SJCRH30 (cell line): ENCODE measurements around the gene DQX1. TPM values are rescaled to one million over a fixed set of nuclear protein-coding genes. Genes with fewer than 3 reads are reported as not detected.

Source experiments
- DNase-seq, 2 experiments: peaks; one replicate each; pipeline ENCODE4 v3.0.0-alpha.2; 2015 to 2020
- H3K27ac ChIP-seq: fragments of 250-450 bp; sonication (Bioruptor Pico); 2 replicates; pipeline ENCODE4 v1.5.1; 2020; ENCODE audit warnings: mild to moderate bottlenecking, moderate library complexity
- H3K27me3 ChIP-seq: fragments of 250-450 bp; sonication (Bioruptor Pico); 2 replicates; pipeline ENCODE4 v1.5.1; 2020; ENCODE audit warnings: mild to moderate bottlenecking, moderate library complexity
- H3K36me3 ChIP-seq: fragments of 250-450 bp; sonication (Bioruptor Pico); 2 replicates; pipeline ENCODE4 v1.5.1; 2020; ENCODE audit warnings: mild to moderate bottlenecking, moderate library complexity
- H3K4me1 ChIP-seq: fragments of 250-450 bp; sonication (Bioruptor Pico); 2 replicates; pipeline ENCODE4 v1.5.1; 2020; ENCODE audit warnings: mild to moderate bottlenecking, moderate library complexity
- H3K4me3 ChIP-seq: fragments of 250-450 bp; sonication (Bioruptor Pico); 2 replicates; pipeline ENCODE4 v1.5.1; 2020; ENCODE audit warnings: mild to moderate bottlenecking, moderate library complexity
- H3K9me3 ChIP-seq: fragments of 250-450 bp; sonication (Bioruptor Pico); replicated peaks from 2 replicates; pipeline ENCODE4 v1.5.1; 2020; ENCODE audit warnings: mild to moderate bottlenecking, moderate library complexity
- total RNA-seq: library from RNA; depleted of rRNA; stranded (reverse); fragments of >200 nt; shearing (Covaris generic); gene quantifications from 2 replicates; pipeline ENCODE4 v1.2.3, GENCODE V29; 2014

DQX1 gene
- total RNA-seq, 1 experiment from 2014 or later, result 0.30 TPM

DNA sequence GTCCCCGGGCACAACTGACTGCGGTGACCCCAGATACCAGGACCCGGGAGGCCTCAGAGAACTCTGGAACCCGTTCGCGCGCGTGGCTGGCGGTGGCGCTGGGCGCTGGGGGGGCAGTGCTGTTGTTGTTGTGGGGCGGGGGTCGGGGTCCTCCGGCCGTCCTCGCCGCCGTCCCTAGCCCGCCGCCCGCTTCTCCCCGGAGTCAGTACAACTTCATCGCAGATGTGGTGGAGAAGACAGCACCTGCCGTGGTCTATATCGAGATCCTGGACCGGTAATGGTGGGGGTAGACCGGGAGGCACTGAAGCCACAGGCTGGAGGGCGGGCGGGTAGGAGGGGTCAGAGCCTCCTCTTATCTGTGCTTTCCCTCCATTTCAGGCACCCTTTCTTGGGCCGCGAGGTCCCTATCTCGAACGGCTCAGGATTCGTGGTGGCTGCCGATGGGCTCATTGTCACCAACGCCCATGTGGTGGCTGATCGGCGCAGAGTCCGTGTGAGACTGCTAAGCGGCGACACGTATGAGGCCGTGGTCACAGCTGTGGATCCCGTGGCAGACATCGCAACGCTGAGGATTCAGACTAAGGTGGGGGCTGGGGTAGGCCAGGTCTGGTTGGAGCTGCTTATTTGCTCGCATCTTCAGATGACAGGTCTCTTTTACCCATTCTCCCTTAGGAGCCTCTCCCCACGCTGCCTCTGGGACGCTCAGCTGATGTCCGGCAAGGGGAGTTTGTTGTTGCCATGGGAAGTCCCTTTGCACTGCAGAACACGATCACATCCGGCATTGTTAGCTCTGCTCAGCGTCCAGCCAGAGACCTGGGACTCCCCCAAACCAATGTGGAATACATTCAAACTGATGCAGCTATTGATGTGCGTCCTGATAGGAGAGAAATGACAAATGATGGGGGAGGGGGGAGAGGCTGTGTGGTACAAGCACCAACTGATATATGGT, 4.5 kb upstream of the DQX1 start:
- peak overlapping the region; percentile 79 for H3K27ac ChIP-seq
- no peaks in the 10 kb centered on the region for H3K9me3 ChIP-seq
- H3K4me3 ChIP-seq, result peak overlapping the region; percentile 80
- DNase-seq, result peak; percentile 54 to 61
- peaks cover 40% of the 10 kb centered on the region for H3K36me3 ChIP-seq
- H3K27me3 ChIP-seq, result no peaks in the 10 kb centered on the region
- peaks cover 7% of the 10 kb centered on the region for H3K4me1 ChIP-seq

- peak within 1 kb of the TSS; percentile 79 for H3K27ac ChIP-seq
- no peaks in the 10 kb centered on the region for H3K9me3 ChIP-seq
- no peaks in the 10 kb centered on the region for H3K27me3 ChIP-seq
- peaks cover 40% of the 10 kb centered on the region for H3K36me3 ChIP-seq
- H3K4me1 ChIP-seq, result peaks cover 7% of the 10 kb centered on the region
- peak within 1 kb of the TSS; percentile 80 for H3K4me3 ChIP-seq
- DNase-seq, result peak; percentile 99
Measured at GRCh38 chr2:74529357-74530238, 3.6 kb upstream of the DQX1 start, which contains the start of the genes AUP1 and HTRA2. AUP1 (minus strand) TSS chr2:74529706; CDS start chr2:74529629, 77 bp downstream. HTRA2 (plus strand) TSS chr2:74529933; CDS start chr2:74530007, 74 bp downstream.

DNA sequence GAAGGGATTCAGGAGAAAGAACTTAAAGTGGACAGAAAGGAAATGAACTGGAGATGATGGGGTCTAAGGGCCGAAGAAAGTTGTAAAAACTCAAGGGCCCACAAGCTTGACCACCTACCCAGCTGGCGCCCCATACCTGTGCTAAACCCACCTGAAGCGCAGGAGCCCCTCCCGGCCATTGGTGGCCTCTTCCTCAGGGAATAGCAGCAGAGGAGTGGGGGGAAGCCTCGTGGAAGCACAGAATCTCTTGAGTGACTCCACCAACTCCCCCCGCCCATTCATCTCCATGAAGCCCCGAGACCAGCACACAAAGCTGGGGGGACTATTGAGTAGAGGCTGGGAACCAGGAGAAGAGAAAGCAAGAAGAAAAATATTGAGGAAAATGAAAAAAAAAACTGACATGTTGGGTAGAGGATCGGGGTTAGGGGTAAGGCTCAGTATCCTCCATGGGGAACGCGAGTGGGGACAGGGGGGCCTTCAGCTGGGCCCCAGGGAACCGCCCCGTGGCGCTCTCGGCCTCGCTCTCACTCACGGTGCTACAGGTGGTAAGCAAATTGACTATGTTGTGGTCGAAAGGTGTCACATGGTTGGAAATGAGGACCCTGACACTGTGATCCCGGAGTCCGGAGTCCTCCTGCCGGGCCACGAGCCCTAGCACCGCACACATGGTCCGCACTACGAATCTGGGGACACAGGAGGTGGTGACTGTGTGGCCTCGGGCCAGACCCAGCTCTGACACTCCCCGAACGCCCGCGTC, 2.7 kb upstream of the DQX1 start:
- Histone ChIP-seq H3K4me3 (peak overlapping the region; percentile 80), H3K27me3 (no peaks in the 10 kb centered on the region)
- DNase-seq, result no peak

GRCh38 chr2:74527741-74528140, 1.7 kb upstream of the DQX1 start:
- Histone ChIP-seq H3K27me3 (no peaks in the 10 kb centered on the region), H3K4me3 (no peak overlapping the region), H3K36me3 (peaks cover 36% of the 10 kb centered on the region), H3K9me3 (no peaks in the 10 kb centered on the region), H3K27ac (no peak overlapping the region), H3K4me1 (peaks cover 7% of the 10 kb centered on the region)
- no peak for DNase-seq

More for the DNA sequence above, 2.7 kb upstream of the DQX1 start:
- Histone ChIP-seq H3K9me3 (no peaks in the 10 kb centered on the region), H3K27ac (peak overlapping the region; percentile 79), H3K36me3 (peaks cover 40% of the 10 kb centered on the region), H3K4me1 (peaks cover 7% of the 10 kb centered on the region)

- H3K9me3 ChIP-seq, result no peaks in the 10 kb centered on the region
Measured at GRCh38 chr2:74526649-74527230, 709 bp upstream of the DQX1 start.

GRCh38 chr2:74524955-74525716, 895 bp downstream of the DQX1 start:
- peaks cover 7% of the 10 kb centered on the region for H3K4me1 ChIP-seq
- H3K27ac ChIP-seq, result no peak overlapping the region
- no peaks in the 10 kb centered on the region for H3K9me3 ChIP-seq
- peaks cover 30% of the 10 kb centered on the region for H3K36me3 ChIP-seq
- no peaks in the 10 kb centered on the region for H3K27me3 ChIP-seq
- H3K4me3 ChIP-seq, result no peak overlapping the region
- no peak for DNase-seq

More at GRCh38 chr2:74526649-74527230, 709 bp upstream of the DQX1 start:
- Histone ChIP-seq H3K36me3 (peaks cover 34% of the 10 kb centered on the region), H3K27ac (no peak overlapping the region), H3K4me3 (no peak overlapping the region), H3K27me3 (no peaks in the 10 kb centered on the region), H3K4me1 (peaks cover 7% of the 10 kb centered on the region)
- DNase-seq, result no peak

GRCh38 chr2:74524005-74524404, 2.0 kb downstream of the DQX1 start:
- no peak overlapping the region for H3K27ac ChIP-seq
- H3K9me3 ChIP-seq, result no peaks in the 10 kb centered on the region
- DNase-seq, result no peak
- H3K27me3 ChIP-seq, result no peaks in the 10 kb centered on the region
- H3K36me3 ChIP-seq, result peaks cover 30% of the 10 kb centered on the region
- H3K4me1 ChIP-seq, result peaks cover 7% of the 10 kb centered on the region
- H3K4me3 ChIP-seq, result no peak overlapping the region

DNA sequence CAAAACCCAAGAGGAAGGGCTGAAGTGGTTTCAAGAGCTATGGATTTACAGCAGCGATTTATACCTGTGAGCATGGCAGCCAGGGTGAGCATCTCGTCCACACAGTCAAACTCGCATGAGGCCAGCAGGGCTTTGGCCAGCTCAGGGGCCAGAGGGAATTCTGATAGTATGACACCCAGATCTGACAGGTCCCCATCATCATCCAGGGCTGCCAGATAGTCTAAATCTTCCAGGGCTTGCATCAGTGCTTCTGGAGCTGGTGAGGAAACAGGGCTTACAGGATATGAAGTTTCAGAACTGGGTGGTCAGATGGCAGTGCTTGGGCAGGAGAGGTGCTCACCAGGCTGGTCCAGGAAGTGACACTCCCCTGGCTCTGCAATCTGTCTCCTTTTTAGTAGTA, 3.5 kb downstream of the DQX1 start:
- DNase-seq, result no peak
- no peaks in the 10 kb centered on the region for H3K27me3 ChIP-seq
- H3K4me3 ChIP-seq, result no peak overlapping the region
- H3K9me3 ChIP-seq, result no peaks in the 10 kb centered on the region
- no peak overlapping the region for H3K27ac ChIP-seq
- no peaks in the 10 kb centered on the region for H3K4me1 ChIP-seq
- peaks cover 19% of the 10 kb centered on the region for H3K36me3 ChIP-seq

DNA sequence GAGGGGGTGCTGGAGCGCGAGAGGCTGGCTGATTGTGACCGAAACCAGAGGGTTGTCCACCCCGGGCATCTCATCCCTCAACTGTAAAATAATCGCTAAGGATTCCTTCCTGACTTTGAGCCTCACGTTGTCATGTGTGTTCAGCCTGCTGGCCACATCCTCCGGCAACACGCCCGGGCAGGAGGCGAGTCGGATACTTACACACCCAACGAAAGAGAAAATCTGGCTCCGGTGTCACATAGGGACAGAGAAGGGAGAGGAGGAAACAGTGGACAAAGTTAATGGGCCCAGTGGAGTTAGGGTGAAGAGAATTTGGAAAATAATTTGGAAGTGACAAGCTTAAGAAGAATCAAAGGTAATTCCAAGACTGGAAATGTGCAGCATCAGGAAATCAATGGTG, 9.4 kb downstream of the DQX1 start:
- Histone ChIP-seq H3K9me3 (no peaks in the 10 kb centered on the region), H3K4me3 (no peak overlapping the region), H3K27me3 (no peaks in the 10 kb centered on the region), H3K27ac (no peak overlapping the region), H3K4me1 (no peaks in the 10 kb centered on the region), H3K36me3 (no peaks in the 10 kb centered on the region)
- no peak for DNase-seq

GRCh38 chr2:74515981-74516633, 9.9 kb downstream of the DQX1 start:
- no peak for DNase-seq
- H3K9me3 ChIP-seq, result no peaks in the 10 kb centered on the region
- H3K4me1 ChIP-seq, result no peaks in the 10 kb centered on the region
- no peaks in the 10 kb centered on the region for H3K27me3 ChIP-seq
- no peak overlapping the region for H3K27ac ChIP-seq
- H3K36me3 ChIP-seq, result no peaks in the 10 kb centered on the region
- no peak overlapping the region for H3K4me3 ChIP-seq

DNA sequence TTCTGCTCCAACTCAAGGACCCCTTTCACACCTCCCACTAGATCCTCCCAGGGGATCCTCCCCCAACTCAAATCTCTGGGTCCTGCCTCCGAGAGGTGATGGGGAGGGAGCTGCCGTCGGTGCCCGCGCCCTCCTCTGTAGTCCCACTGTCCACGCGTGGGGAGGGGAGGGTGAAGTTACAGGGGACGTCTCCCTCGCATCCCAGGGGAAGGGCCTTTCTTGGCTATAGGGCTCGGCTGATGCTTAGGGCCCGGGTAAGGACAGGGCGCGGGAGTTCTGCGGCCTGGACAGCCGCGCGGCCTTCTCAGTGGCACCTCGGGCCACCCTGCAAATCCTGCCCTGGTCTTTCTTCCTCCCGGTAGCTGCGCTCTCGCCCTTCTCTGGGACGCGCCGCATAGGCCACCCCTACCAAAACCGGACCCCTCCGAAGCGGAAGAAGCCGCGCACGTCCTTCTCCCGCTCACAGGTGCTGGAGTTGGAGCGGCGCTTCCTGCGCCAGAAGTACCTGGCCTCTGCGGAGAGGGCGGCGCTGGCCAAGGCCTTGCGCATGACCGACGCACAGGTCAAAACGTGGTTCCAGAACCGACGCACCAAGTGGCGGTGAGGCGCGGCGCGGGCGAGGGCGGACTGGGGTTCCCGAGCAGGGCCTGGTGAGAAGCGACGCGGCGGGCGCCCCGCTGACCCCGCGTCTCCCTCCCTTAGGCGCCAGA, 10.6 kb downstream of the DQX1 start:
- Histone ChIP-seq H3K4me1 (no peaks in the 10 kb centered on the region), H3K27me3 (no peaks in the 10 kb centered on the region), H3K36me3 (no peaks in the 10 kb centered on the region), H3K27ac (no peak overlapping the region), H3K9me3 (no peaks in the 10 kb centered on the region), H3K4me3 (no peak overlapping the region)
- no peak for DNase-seq

GRCh38 chr2:74514368-74515270, 11.4 kb downstream of the DQX1 start, which contains the start of gene TLX2:
TLX2 (plus strand) TSS chr2:74514450; CDS start chr2:74514807, 357 bp downstream.
- no peaks in the 10 kb centered on the region for H3K36me3 ChIP-seq
- no peak for DNase-seq
- no peaks in the 10 kb centered on the region for H3K27me3 ChIP-seq

More at GRCh38 chr2:74514368-74515270, 11.4 kb downstream of the DQX1 start, which contains the start of gene TLX2:
- no peaks in the 10 kb centered on the region for H3K9me3 ChIP-seq
- H3K27ac ChIP-seq, result no peak within 1 kb of the TSS
- no peak within 1 kb of the TSS for H3K4me3 ChIP-seq
- no peaks in the 10 kb centered on the region for H3K4me1 ChIP-seq
